ENCODE results near the gene PCF11. TPM values are rescaled to one million over a fixed set of nuclear protein-coding genes. Genes with fewer than 3 reads are reported as not detected.

Gene PCF11
- total RNA-seq, 1 experiment from 2014 or later = 41.9 TPM

- TF ChIP-seq EGR1 (IDR thresholded peaks at IDR 0.05; ENCODE audit: low read depth) (no peak), FOSL1 (IDR thresholded peaks at IDR 0.05; ENCODE audit: low read depth) (no peak), ZFX (IDR thresholded peaks at IDR 0.05) (no peak), YY1 (IDR thresholded peaks at IDR 0.05; ENCODE audit: extremely low read depth, insufficient replicate concordance, low read depth, low read length) (no peak), ATF3 (IDR thresholded peaks at IDR 0.05) (no peak), SP1 (IDR thresholded peaks at IDR 0.05; ENCODE audit: low read depth) (no peak), REST (IDR thresholded peaks at IDR 0.05; ENCODE audit: low read depth) (no peak), POLR2A (IDR thresholded peaks at IDR 0.05; ENCODE audit: borderline replicate concordance, extremely low read depth, insufficient read depth, insufficient read length) (no peak), CBX3 (IDR thresholded peaks at IDR 0.05; ENCODE audit: low read depth) (no peak), SRF (IDR thresholded peaks at IDR 0.05; ENCODE audit: low read depth) (no peak)
Measured at GRCh38 chr11:83140691-83141455, 16.1 kb upstream of the PCF11 start (continued).

DNA sequence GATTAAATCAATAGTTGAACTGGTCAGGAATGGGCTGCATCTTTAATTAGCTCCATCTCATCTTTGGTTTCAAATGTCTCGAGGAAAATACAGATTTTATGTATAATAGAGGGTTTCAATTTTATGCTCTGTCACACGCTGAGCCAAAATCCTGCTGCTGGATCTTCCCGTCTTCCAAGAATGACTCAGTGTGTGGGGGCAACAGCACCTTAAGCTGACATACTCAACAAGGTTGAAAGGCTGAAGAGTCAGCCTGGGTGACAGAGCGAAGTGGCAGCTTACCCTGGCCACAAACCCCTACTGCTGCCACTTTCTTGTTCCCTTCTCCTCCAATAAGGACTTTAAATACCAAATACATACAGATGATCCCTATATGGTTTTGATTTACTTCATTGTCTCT is 9.0 kb upstream of the PCF11 start:
- ChIA-PET RAD21 (ENCODE audit: low non-redundant PET in 1 of 2, low total read pairs in 2 of 2, uncharacterized antibody in 2 of 2, unreplicated experiment in 2 of 2) (no interaction called here), POLR2A (no interaction called here), CTCF (no interaction called here)
- no peaks in the 10 kb centered on the region for H3K27me3 ChIP-seq (ENCODE audit: insufficient read depth, low read length)
- no peaks in the 10 kb centered on the region for H3K9me2 ChIP-seq (ENCODE audit: insufficient read depth)
- H2AFZ ChIP-seq (ENCODE audit: low read depth, low read length, poor library complexity, severe bottlenecking) = peak overlapping the region; percentile 69
- no peak overlapping the region for H3K4me2 ChIP-seq (ENCODE audit: low read length)
- H4K20me1 ChIP-seq (ENCODE audit: insufficient read depth) = no peaks in the 10 kb centered on the region
- DNase-seq (ENCODE audit: low read depth, low spot score) (no peak), ATAC-seq (no peak)
- intact Hi-C loops (cut with micrococcal nuclease) = no loop called here
- no peak overlapping the region for H3K4me3 ChIP-seq (replicated peaks in 1 of 2; ENCODE audit: low read depth in 1 of 2, low read length in 2 of 2)
- peaks cover 9 to 16% of the 10 kb centered on the region in 2 experiments for H3K4me1 ChIP-seq (ENCODE audit: control insufficient read depth in 1 of 2, insufficient read depth in 2 of 2, low read length in 2 of 2)
- no peak overlapping the region for H3K9ac ChIP-seq (ENCODE audit: low read length)
- H3K36me3 ChIP-seq (ENCODE audit: control insufficient read depth in 1 of 2, insufficient read depth in 2 of 2, low read length in 2 of 2) = no peaks in the 10 kb centered on the region
- BruUV-seq (replicated peaks) = no TSS peak
- H3K9me3 ChIP-seq (ENCODE audit: control insufficient read depth in 1 of 2, insufficient read depth in 1 of 2, low read depth in 1 of 2, low read length in 2 of 2) = no peaks in the 10 kb centered on the region
- no peak overlapping the region for H3K27ac ChIP-seq (ENCODE audit: low read depth, low read length)
- no peaks in the 10 kb centered on the region for H3K79me2 ChIP-seq (ENCODE audit: insufficient read depth, low read length)
- TF ChIP-seq TCF7L2 (IDR thresholded peaks at IDR 0.05; ENCODE audit: borderline replicate concordance, extremely low read depth, insufficient read depth, insufficient read length) = no peak
- TF ChIP-seq SP1 (IDR thresholded peaks at IDR 0.05; ENCODE audit: low read depth) = no peak
- no peak for TF ChIP-seq SIN3A (IDR thresholded peaks at IDR 0.05; ENCODE audit: low read depth)
- no peak for TF ChIP-seq REST (IDR thresholded peaks at IDR 0.05; ENCODE audit: low read depth)
- TF ChIP-seq FOSL1 (IDR thresholded peaks at IDR 0.05; ENCODE audit: low read depth) = no peak
- TF ChIP-seq ZFX (IDR thresholded peaks at IDR 0.05) = no peak
- no peak for TF ChIP-seq ATF3 (IDR thresholded peaks at IDR 0.05)
- TF ChIP-seq ZNF274 (IDR thresholded peaks at IDR 0.05; ENCODE audit: low read depth, low read length) = no peak
- TF ChIP-seq JUND (IDR thresholded peaks at IDR 0.05) = no peak
- TF ChIP-seq MAX (IDR thresholded peaks at IDR 0.05) = no peak
- no peak for TF ChIP-seq POLR2AphosphoS5 (IDR thresholded peaks at IDR 0.05; ENCODE audit: low read depth, low read length)

Measured in HCT116 (cell line).